ENCODE results near the gene GCK. TPM values are rescaled to one million over a fixed set of nuclear protein-coding genes. Genes with fewer than 3 reads are reported as not detected.

Gene GCK
- not detected for total RNA-seq

DNA sequence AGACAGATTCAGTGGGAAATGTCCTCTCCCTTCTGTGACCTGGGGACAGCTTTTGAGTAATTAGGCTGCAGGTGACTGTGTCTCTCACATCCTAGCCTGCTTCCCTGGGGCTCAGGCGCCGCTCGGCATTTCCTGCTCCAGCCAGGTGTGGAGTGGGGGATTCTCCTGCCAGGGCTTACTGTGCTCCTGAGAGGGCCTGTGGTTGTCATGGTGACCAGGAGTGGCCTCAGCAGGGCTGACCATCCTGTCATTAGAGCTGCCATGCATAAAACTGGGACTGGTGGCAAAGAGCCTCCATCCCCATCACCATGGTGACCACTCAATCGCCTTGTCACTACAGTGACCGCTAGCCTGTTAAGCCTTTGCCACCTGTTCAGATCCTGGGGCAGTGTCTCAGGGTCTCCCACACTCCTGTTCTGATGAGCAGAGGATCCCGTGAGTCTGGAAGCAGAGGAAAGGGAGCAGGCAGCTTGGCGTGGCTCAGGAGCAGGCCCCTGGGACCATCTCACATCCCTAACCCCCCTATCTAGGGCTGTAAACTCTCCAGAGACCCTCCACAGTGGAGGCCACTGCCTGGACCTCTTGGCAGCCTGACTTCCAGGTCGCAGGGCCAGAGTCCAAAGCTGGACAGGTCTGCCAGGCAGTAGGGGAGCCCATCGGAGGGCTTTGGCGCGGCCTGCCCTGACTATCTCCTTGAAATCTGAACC lies at the start of gene GCK:
Gene GCK, minus strand, starts transcription at position 154 of the 707 bp plus-strand sequence. CDS start 486 bp downstream, outside the sequence.

GRCh38 chr7:44200699-44201461 lies 11.6 kb upstream of the GCK start, which contains the start of gene YKT6:
Gene YKT6, plus strand, starts transcription at chr7:44200978. Its CDS starts 158 bp downstream, at chr7:44201136.

GRCh38 chr7:44141221-44141850 lies 47.9 kb downstream of the GCK start, which contains the start of gene MYL7:
Gene MYL7, minus strand, starts transcription at chr7:44141332. Its CDS starts 27 bp downstream, at chr7:44141305.

DNA sequence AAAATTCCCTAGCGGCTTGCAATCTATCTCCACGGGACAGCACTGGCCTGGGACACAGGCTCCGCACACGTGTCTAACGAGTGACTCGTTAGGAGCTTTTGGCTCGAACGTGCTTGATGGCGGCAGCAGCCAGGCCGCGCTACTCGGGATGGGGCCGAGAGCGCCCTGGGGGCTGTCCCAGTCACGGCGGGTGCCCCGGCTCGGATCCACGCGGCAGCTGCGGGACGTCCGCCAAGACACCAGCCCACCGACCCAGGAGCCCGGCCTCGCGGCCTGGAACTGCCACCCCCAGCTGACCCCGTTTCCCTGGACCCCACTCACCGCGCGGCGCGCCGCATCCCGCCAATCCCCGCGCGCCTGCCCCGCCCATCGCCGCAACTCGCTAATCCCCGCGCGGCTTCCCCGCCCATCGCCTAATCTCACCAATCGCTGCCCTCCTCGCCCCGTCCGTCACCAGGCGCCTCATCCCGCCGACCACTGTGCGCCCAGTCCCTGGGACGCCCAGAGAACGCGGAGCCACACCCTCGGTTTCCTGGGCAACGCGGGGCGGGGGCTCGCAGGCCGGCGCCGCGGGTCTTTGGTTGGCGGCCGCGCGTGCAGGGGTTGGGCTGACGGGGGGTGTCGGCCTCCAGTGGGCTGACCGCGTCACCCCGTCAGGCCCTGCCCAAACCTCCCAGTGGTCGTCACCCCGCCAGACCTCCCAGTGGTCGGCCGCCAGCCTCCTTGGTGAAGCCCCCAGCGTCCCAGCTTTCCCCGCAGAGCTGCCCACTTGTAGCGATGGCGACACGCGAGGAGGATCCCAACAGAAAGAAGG lies 65.8 kb downstream of the GCK start, which contains the start of gene POLD2:
Gene POLD2, minus strand, starts transcription at position 359 of the 814 bp plus-strand sequence. CDS start 1,495 bp downstream, outside the sequence.

DNA sequence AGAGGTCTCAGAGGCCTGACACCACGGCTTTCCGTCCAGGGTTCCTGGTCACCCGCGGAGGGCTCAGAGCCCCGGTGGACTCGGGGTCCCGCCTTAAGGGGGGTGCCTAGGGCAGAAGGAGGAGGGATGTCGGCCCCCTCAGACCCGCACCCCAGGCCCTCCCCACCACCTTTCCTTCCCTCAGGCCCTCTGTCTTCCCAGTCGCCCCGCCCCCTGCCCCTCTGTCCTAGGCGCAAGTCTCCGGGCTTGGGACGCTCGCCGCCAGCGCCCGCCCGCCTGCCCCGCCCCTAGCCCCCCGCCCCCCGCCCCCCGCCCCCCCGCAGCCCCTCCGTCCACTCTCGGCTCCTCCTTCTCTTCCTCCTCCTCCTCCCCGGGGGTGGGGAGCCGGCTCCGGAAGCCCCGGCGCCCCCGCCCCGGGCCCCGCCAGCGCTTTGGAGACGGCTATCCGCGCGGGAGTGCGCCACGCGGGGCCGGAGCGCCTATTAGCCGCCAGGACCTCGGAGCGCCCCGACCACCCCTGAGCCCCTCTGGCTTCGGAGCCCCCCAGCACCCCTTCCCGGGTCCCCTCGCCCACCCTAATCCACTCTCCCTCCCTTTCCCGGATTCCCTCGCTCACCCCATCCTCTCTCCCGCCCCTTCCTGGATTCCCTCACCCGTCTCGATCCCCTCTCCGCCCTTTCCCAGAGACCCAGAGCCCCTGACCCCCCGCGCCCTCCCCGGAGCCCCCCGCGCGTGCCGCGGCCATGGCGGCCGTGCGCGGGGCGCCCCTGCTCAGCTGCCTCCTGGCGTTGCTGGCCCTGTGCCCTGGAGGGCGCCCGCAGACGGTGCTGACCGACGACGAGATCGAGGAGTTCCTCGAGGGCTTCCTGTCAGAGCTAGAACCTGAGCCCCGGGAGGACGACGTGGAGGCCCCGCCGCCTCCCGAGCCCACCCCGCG lies 85.0 kb downstream of the GCK start, which contains the start of gene AEBP1:
Gene AEBP1, plus strand, starts transcription at position 423 of the 937 bp plus-strand sequence. Its CDS starts 321 bp downstream, at position 744.

Small RNA genes within 50 kb of the gene (small RNA-seq; reads per million reads assigned to genes)
- gene RNA5SP230: 0 reads per million in 2 donors

Other genes with a start within 250 kb of the GCK start
- not detected for gene SPDYE1, start 191.5 kb downstream of the GCK start, total RNA-seq
- gene DBNL, start 144.7 kb downstream of the GCK start, total RNA-seq: 100 to 1,000 TPM in 1 of 2 donors, 10 to 100 TPM in 1; 95.3 to 103 TPM
- gene PGAM2, start 123.9 kb downstream of the GCK start, total RNA-seq: not detected
- 10 to 100 TPM; 18.0 to 29.6 TPM for gene POLM, start 106.9 kb downstream of the GCK start, total RNA-seq
- gene AEBP1, start 85.1 kb downstream of the GCK start, total RNA-seq: 10 to 100 TPM; 33.0 to 63.3 TPM
- gene POLD2, start 65.9 kb downstream of the GCK start, total RNA-seq: 100 to 1,000 TPM in 1 of 2 donors, 10 to 100 TPM in 1; 88.4 to 153 TPM
- gene MYL7, start 48.1 kb downstream of the GCK start, total RNA-seq: not detected
- 10 to 100 TPM; 76.1 to 78.6 TPM for gene YKT6, start 11.5 kb upstream of the GCK start, total RNA-seq
- gene CAMK2B, start 136.2 kb upstream of the GCK start, total RNA-seq: not detected

Data from melanocyte of skin (primary cell).